HFF-Myc (cell line): Measurements from ENCODE around the gene PIGT.
"Not testable (repeated sequence)": the region's sequence is repeated elsewhere in the genome, so short reads cannot be mapped to it uniquely, and the experiment has no call there.

Source experiments
- DNase-seq: peaks from one replicate; pipeline ENCODE4 v3.0.0-alpha.2; 2011; ENCODE audit warnings: low read depth; ENCODE audit errors: extremely low read depth
- H3K4me3 ChIP-seq: replicated peaks from 2 replicates; pipeline ENCODE4 v1.5.1; 2011; ENCODE audit warnings: low read depth, mild to moderate bottlenecking, control low read depth, low read length
- TF ChIP-seq, protein P1 (sequence below): IDR thresholded peaks from 2 replicates; pipeline ENCODE4 v1.5.1; 2012; ENCODE audit warnings: mild to moderate bottlenecking, low read depth, low read length, control low read depth; ENCODE audit errors: missing control alignments

PIGT gene

DNA sequence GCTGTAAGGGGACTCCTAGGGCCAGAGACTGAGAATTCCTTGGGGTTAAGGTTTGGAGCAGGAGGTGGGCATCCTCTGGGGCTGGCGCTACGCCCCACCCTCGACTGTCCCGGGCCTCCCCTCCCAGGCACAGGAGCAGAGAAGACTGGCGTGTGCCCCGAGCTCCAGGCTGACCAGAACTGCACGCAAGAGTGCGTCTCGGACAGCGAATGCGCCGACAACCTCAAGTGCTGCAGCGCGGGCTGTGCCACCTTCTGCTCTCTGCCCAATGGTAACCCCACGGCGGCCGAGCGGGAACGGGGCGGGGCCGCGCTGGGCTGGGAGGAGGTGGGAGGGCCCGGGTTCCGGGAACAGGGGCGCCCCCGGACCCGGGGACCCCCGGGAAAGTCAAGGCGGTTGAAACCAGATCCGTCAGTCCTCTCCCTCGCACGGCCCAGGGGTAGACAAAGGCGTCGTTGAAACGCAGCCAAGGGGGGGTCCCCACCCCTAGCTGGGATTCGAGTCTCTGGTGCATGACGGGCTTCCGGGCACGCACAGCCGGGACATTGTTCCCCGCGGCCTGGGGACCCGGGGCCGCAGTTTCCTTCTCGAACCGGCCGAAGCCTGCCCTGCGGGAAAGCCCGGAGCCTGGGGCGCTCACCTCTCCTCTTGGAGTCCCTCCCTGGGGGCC, 54.5 kb downstream of the PIGT start:
- TF ChIP-seq, protein P1, sequence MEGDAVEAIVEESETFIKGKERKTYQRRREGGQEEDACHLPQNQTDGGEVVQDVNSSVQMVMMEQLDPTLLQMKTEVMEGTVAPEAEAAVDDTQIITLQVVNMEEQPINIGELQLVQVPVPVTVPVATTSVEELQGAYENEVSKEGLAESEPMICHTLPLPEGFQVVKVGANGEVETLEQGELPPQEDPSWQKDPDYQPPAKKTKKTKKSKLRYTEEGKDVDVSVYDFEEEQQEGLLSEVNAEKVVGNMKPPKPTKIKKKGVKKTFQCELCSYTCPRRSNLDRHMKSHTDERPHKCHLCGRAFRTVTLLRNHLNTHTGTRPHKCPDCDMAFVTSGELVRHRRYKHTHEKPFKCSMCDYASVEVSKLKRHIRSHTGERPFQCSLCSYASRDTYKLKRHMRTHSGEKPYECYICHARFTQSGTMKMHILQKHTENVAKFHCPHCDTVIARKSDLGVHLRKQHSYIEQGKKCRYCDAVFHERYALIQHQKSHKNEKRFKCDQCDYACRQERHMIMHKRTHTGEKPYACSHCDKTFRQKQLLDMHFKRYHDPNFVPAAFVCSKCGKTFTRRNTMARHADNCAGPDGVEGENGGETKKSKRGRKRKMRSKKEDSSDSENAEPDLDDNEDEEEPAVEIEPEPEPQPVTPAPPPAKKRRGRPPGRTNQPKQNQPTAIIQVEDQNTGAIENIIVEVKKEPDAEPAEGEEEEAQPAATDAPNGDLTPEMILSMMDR: no peak
- no peak for DNase-seq
- H3K4me3 ChIP-seq: peak overlapping the region; percentile 22

DNA sequence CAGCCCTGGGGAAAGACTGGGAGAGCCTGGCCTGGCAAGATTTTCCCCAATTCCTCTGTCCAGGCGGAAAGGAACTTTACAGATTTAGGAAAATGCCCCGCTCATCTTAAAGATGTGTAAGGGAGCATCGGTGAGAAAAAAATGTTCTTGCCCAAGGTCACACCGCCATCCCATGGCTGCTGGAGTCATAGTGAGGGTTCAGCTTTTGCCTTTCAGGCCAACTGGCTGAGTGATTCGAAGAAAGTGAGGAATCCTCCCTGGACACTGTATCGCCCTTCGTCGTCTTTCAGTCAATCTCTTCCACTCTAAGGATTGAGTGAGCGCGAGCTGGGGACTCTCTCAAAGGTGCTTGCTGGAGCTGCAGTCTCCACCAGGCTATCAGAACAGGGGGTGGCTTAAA, 55.0 kb downstream of the PIGT start:
- DNase-seq: no peak
- TF ChIP-seq, protein P1: peak; percentile 10
- peak overlapping the region; percentile 22 for H3K4me3 ChIP-seq

DNA sequence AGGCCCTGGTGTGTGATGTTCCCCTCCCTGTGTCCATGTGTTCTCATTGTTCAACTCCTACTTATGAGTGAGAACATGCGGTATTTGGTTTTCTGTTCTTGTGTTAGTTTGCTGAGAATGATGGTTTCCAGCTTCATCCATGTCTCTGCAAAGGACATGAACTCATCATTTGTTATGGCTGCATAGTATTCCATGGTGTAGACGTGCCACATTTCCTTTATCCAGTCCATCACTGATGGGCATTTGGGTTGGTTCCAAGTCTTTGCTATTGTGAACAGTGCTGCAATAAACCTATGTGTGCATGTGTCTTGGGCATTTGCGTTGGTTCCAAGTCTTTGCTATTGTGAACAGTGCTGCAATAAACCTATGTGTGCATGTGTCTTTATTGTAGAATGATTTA, 56.3 kb downstream of the PIGT start:
- DNase-seq, H3K4me3 ChIP-seq: not testable (repeated sequence)
